ENCODE results near the gene MUC5AC.

MUC5AC gene

GRCh38 chr11:1167751-1168231 lies 10.0 kb downstream of the MUC5AC start:
- Histone ChIP-seq H2BK120ac (ENCODE audit: low read depth, low read length) (no peak overlapping the region), H3K18ac (ENCODE audit: low read length) (no peak overlapping the region), H3K9ac (ENCODE audit: low read length) (no peak overlapping the region), H2AK5ac (ENCODE audit: low read length) (no peak overlapping the region), H3K27ac (ENCODE audit: low read depth, low read length) (no peak overlapping the region), H2BK15ac (replicated peaks; ENCODE audit: low read depth) (no peak overlapping the region), H3K27me3 (ENCODE audit: insufficient read depth, low read length, poor library complexity) (no peaks in the 10 kb centered on the region), H3K4me1 (ENCODE audit: control insufficient read depth, low read depth, low read length) (no peaks in the 10 kb centered on the region), H3K79me1 (ENCODE audit: low read length) (no peaks in the 10 kb centered on the region), H3K36me3 (ENCODE audit: control insufficient read depth, insufficient read depth, low read length) (no peaks in the 10 kb centered on the region), H2BK5ac (ENCODE audit: low read length) (no peak overlapping the region), H4K5ac (ENCODE audit: low read length) (no peak overlapping the region), H3K4ac (ENCODE audit: low read depth, low read length) (no peak overlapping the region), H3K23ac (ENCODE audit: low read length) (no peak overlapping the region), H3K4me3 (ENCODE audit: low read length) (no peak overlapping the region), H3K56ac (ENCODE audit: low read length) (no peak overlapping the region), H3K79me2 (ENCODE audit: control insufficient read depth, insufficient read depth, low read length) (no peaks in the 10 kb centered on the region), H4K8ac (ENCODE audit: low read depth, low read length) (no peak overlapping the region), H3K4me2 (ENCODE audit: low read length) (no peak overlapping the region)
- no CpG with 5 or more reads among the region's 19 CpGs for WGBS (ENCODE audit: extremely low coverage, insufficient coverage, low lambda C conversion rate)
- no peak for DNase-seq

GRCh38 chr11:1168256-1168655 lies 10.5 kb downstream of the MUC5AC start:
- H3K4me1 ChIP-seq (ENCODE audit: control insufficient read depth, low read depth, low read length) = no peaks in the 10 kb centered on the region
- H3K36me3 ChIP-seq (ENCODE audit: control insufficient read depth, insufficient read depth, low read length) = no peaks in the 10 kb centered on the region
- no CpG with 5 or more reads among the region's 11 CpGs for WGBS (ENCODE audit: extremely low coverage, insufficient coverage, low lambda C conversion rate)
- H4K8ac ChIP-seq (ENCODE audit: low read depth, low read length) = no peak overlapping the region
- H3K27ac ChIP-seq (ENCODE audit: low read depth, low read length) = no peak overlapping the region
- no peaks in the 10 kb centered on the region for H3K79me1 ChIP-seq (ENCODE audit: low read length)
- H2BK120ac ChIP-seq (ENCODE audit: low read depth, low read length) = no peak overlapping the region
- no peaks in the 10 kb centered on the region for H3K27me3 ChIP-seq (ENCODE audit: insufficient read depth, low read length, poor library complexity)
- no peak overlapping the region for H2AK5ac ChIP-seq (ENCODE audit: low read length)
- no peaks in the 10 kb centered on the region for H3K79me2 ChIP-seq (ENCODE audit: control insufficient read depth, insufficient read depth, low read length)
- H3K18ac ChIP-seq (ENCODE audit: low read length) = no peak overlapping the region
- no peak overlapping the region for H2BK5ac ChIP-seq (ENCODE audit: low read length)
- H3K4me2 ChIP-seq (ENCODE audit: low read length) = no peak overlapping the region
- no peak overlapping the region for H4K5ac ChIP-seq (ENCODE audit: low read length)
- H3K4me3 ChIP-seq (ENCODE audit: low read length) = no peak overlapping the region
- no peak overlapping the region for H3K9ac ChIP-seq (ENCODE audit: low read length)
- no peak overlapping the region for H3K23ac ChIP-seq (ENCODE audit: low read length)
- no peak overlapping the region for H3K56ac ChIP-seq (ENCODE audit: low read length)
- H2BK15ac ChIP-seq (replicated peaks; ENCODE audit: low read depth) = no peak overlapping the region
- no peak overlapping the region for H3K4ac ChIP-seq (ENCODE audit: low read depth, low read length)
- no peak for DNase-seq

GRCh38 chr11:1168721-1169161 lies 11.0 kb downstream of the MUC5AC start:
- no peak overlapping the region for H2BK5ac ChIP-seq (ENCODE audit: low read length)
- H3K27me3 ChIP-seq (ENCODE audit: insufficient read depth, low read length, poor library complexity) = no peaks in the 10 kb centered on the region
- H3K23ac ChIP-seq (ENCODE audit: low read length) = no peak overlapping the region
- H3K79me2 ChIP-seq (ENCODE audit: control insufficient read depth, insufficient read depth, low read length) = no peaks in the 10 kb centered on the region
- no peaks in the 10 kb centered on the region for H3K79me1 ChIP-seq (ENCODE audit: low read length)
- no peak overlapping the region for H3K4me2 ChIP-seq (ENCODE audit: low read length)
- no CpG with 5 or more reads among the region's 23 CpGs for whole genome bisulfite sequencing (ENCODE audit: extremely low coverage, insufficient coverage, low lambda C conversion rate)
- no peak overlapping the region for H3K18ac ChIP-seq (ENCODE audit: low read length)
- H3K27ac ChIP-seq (ENCODE audit: low read depth, low read length) = no peak overlapping the region
- no peak overlapping the region for H2BK15ac ChIP-seq (replicated peaks; ENCODE audit: low read depth)
- H4K5ac ChIP-seq (ENCODE audit: low read length) = no peak overlapping the region
- no peak overlapping the region for H3K9ac ChIP-seq (ENCODE audit: low read length)
- no peak overlapping the region for H3K4me3 ChIP-seq (ENCODE audit: low read length)
- H2AK5ac ChIP-seq (ENCODE audit: low read length) = no peak overlapping the region
- H2BK120ac ChIP-seq (ENCODE audit: low read depth, low read length) = no peak overlapping the region
- H3K4ac ChIP-seq (ENCODE audit: low read depth, low read length) = no peak overlapping the region
- no peak overlapping the region for H3K56ac ChIP-seq (ENCODE audit: low read length)
- H3K36me3 ChIP-seq (ENCODE audit: control insufficient read depth, insufficient read depth, low read length) = no peaks in the 10 kb centered on the region
- no peaks in the 10 kb centered on the region for H3K4me1 ChIP-seq (ENCODE audit: control insufficient read depth, low read depth, low read length)
- no peak overlapping the region for H4K8ac ChIP-seq (ENCODE audit: low read depth, low read length)
- peak; percentile 5 for DNase-seq

GRCh38 chr11:1171223-1171984 lies 13.7 kb downstream of the MUC5AC start:
- Histone ChIP-seq H2AK5ac (ENCODE audit: low read length) (no peak overlapping the region), H3K18ac (ENCODE audit: low read length) (no peak overlapping the region), H3K4ac (ENCODE audit: low read depth, low read length) (no peak overlapping the region), H3K4me1 (ENCODE audit: control insufficient read depth, low read depth, low read length) (no peaks in the 10 kb centered on the region), H2BK5ac (ENCODE audit: low read length) (no peak overlapping the region), H2BK120ac (ENCODE audit: low read depth, low read length) (no peak overlapping the region), H4K5ac (ENCODE audit: low read length) (no peak overlapping the region), H4K8ac (ENCODE audit: low read depth, low read length) (no peak overlapping the region), H3K56ac (ENCODE audit: low read length) (no peak overlapping the region), H3K4me3 (ENCODE audit: low read length) (no peak overlapping the region), H3K36me3 (ENCODE audit: control insufficient read depth, insufficient read depth, low read length) (no peaks in the 10 kb centered on the region), H3K27ac (ENCODE audit: low read depth, low read length) (no peak overlapping the region), H3K23ac (ENCODE audit: low read length) (no peak overlapping the region), H3K79me2 (ENCODE audit: control insufficient read depth, insufficient read depth, low read length) (no peaks in the 10 kb centered on the region), H3K9ac (ENCODE audit: low read length) (no peak overlapping the region), H2BK15ac (replicated peaks; ENCODE audit: low read depth) (no peak overlapping the region), H3K27me3 (ENCODE audit: insufficient read depth, low read length, poor library complexity) (no peaks in the 10 kb centered on the region), H3K79me1 (ENCODE audit: low read length) (no peaks in the 10 kb centered on the region), H3K4me2 (ENCODE audit: low read length) (no peak overlapping the region)
- DNase-seq = no peak
- WGBS (ENCODE audit: extremely low coverage, insufficient coverage, low lambda C conversion rate) = no CpG with 5 or more reads among the region's 3 CpGs

GRCh38 chr11:1171985-1172728 lies 14.4 kb downstream of the MUC5AC start:
- H3K9ac ChIP-seq (ENCODE audit: low read length) = no peak overlapping the region
- H3K23ac ChIP-seq (ENCODE audit: low read length) = no peak overlapping the region
- no peaks in the 10 kb centered on the region for H3K79me1 ChIP-seq (ENCODE audit: low read length)
- H3K4me1 ChIP-seq (ENCODE audit: control insufficient read depth, low read depth, low read length) = no peaks in the 10 kb centered on the region
- H3K4me2 ChIP-seq (ENCODE audit: low read length) = no peak overlapping the region
- H2BK5ac ChIP-seq (ENCODE audit: low read length) = no peak overlapping the region
- no peak overlapping the region for H2AK5ac ChIP-seq (ENCODE audit: low read length)
- H4K5ac ChIP-seq (ENCODE audit: low read length) = no peak overlapping the region
- no peaks in the 10 kb centered on the region for H3K36me3 ChIP-seq (ENCODE audit: control insufficient read depth, insufficient read depth, low read length)
- H3K27me3 ChIP-seq (ENCODE audit: insufficient read depth, low read length, poor library complexity) = no peaks in the 10 kb centered on the region
- H3K27ac ChIP-seq (ENCODE audit: low read depth, low read length) = no peak overlapping the region
- H2BK120ac ChIP-seq (ENCODE audit: low read depth, low read length) = no peak overlapping the region
- H2BK15ac ChIP-seq (replicated peaks; ENCODE audit: low read depth) = no peak overlapping the region
- no peak overlapping the region for H3K56ac ChIP-seq (ENCODE audit: low read length)
- H3K18ac ChIP-seq (ENCODE audit: low read length) = no peak overlapping the region
- no CpG with 5 or more reads among the region's 22 CpGs for WGBS (ENCODE audit: extremely low coverage, insufficient coverage, low lambda C conversion rate)
- no peak overlapping the region for H3K4ac ChIP-seq (ENCODE audit: low read depth, low read length)
- peak; percentile 55 for DNase-seq
- no peak overlapping the region for H3K4me3 ChIP-seq (ENCODE audit: low read length)
- no peak overlapping the region for H4K8ac ChIP-seq (ENCODE audit: low read depth, low read length)
- H3K79me2 ChIP-seq (ENCODE audit: control insufficient read depth, insufficient read depth, low read length) = no peaks in the 10 kb centered on the region

Measured in mesendoderm (in vitro differentiated cells).